Measurements from ENCODE around the gene OOSP3. TPM values are rescaled to one million over a fixed set of nuclear protein-coding genes. Genes with fewer than 3 reads are reported as not detected.

The OOSP3 gene
- total RNA-seq, 1 donor from 2014 or later, result not detected

GRCh38 chr11:59854871-59855270 is 23.7 kb upstream of the OOSP3 start:
- Histone ChIP-seq H3K4me3 (no peak overlapping the region), H3K4me1 (no peaks in the 10 kb centered on the region), H3K9me3 (no peaks in the 10 kb centered on the region), H3K36me3 (no peaks in the 10 kb centered on the region), H3K27me3 (no peaks in the 10 kb centered on the region), H3K27ac (no peak overlapping the region)
- intact Hi-C loops (cut with DNase I), result no loop called here
- TF ChIP-seq CTCF (IDR thresholded peaks at IDR 0.05), result no peak
- DNase-seq (ENCODE audit: low spot score in 2 of 2), result no peak

- Histone ChIP-seq H3K9me3 (no peaks in the 10 kb centered on the region), H3K27me3 (no peaks in the 10 kb centered on the region), H3K4me3 (no peak overlapping the region), H3K36me3 (no peaks in the 10 kb centered on the region), H3K4me1 (no peaks in the 10 kb centered on the region), H3K27ac (no peak overlapping the region)
- TF ChIP-seq CTCF (IDR thresholded peaks at IDR 0.05), result no peak
- no peak for DNase-seq (ENCODE audit: low spot score in 2 of 2)
- intact Hi-C loops (cut with DNase I), result no loop called here
These were observed 20.8 kb upstream of the OOSP3 start for GRCh38 chr11:59857439-59858434.

- H3K9me3 ChIP-seq, result no peaks in the 10 kb centered on the region
- intact Hi-C loops (cut with DNase I), result no loop called here
- TF ChIP-seq CTCF (IDR thresholded peaks at IDR 0.05), result no peak
- no peaks in the 10 kb centered on the region for H3K4me1 ChIP-seq
- no peak overlapping the region for H3K4me3 ChIP-seq
- H3K36me3 ChIP-seq, result no peaks in the 10 kb centered on the region
- no peaks in the 10 kb centered on the region for H3K27me3 ChIP-seq
- H3K27ac ChIP-seq, result no peak overlapping the region
- no peak for DNase-seq (ENCODE audit: low spot score in 2 of 2)
These were observed 18.9 kb upstream of the OOSP3 start for GRCh38 chr11:59859673-59860072.

- no peak for TF ChIP-seq CTCF (IDR thresholded peaks at IDR 0.05)
- no peaks in the 10 kb centered on the region for H3K27me3 ChIP-seq
- no peak overlapping the region for H3K27ac ChIP-seq
- no peaks in the 10 kb centered on the region for H3K36me3 ChIP-seq
- H3K9me3 ChIP-seq, result no peaks in the 10 kb centered on the region
- intact Hi-C loops (cut with DNase I), result no loop called here
- no peak overlapping the region for H3K4me3 ChIP-seq
- no peak for DNase-seq (ENCODE audit: low spot score in 2 of 2)
- no peaks in the 10 kb centered on the region for H3K4me1 ChIP-seq
These were observed 16.3 kb upstream of the OOSP3 start for GRCh38 chr11:59862252-59862651.

- intact Hi-C loops (cut with DNase I), result no loop called here
- Histone ChIP-seq H3K4me1 (no peaks in the 10 kb centered on the region), H3K27ac (no peak overlapping the region), H3K4me3 (no peak overlapping the region), H3K9me3 (no peaks in the 10 kb centered on the region), H3K27me3 (no peaks in the 10 kb centered on the region), H3K36me3 (no peaks in the 10 kb centered on the region)
- no peak for TF ChIP-seq CTCF (IDR thresholded peaks at IDR 0.05)
- DNase-seq (ENCODE audit: low spot score in 2 of 2), result no peak
These were observed 13.6 kb upstream of the OOSP3 start for GRCh38 chr11:59865031-59865430.

Measured in ascending aorta (tissue), 2 donors.